T-helper 1 cell treated with Interleukin-12 subunit alpha and Interleukin-12 subunit beta and Interleukin-4 antibody, amounts not matched to agents 30 ng/mL and 1 ng/mL, for 36 hours (primary cell): ENCODE results near the gene AMZ2. TPM values are rescaled to one million over a fixed set of nuclear protein-coding genes. Genes with fewer than 3 reads are reported as not detected.

Experiments used
- intact Hi-C: fragments of 100-400 bp; cut with micrococcal nuclease; formaldehyde crosslinking; loops from one replicate; pipeline ENCODE4 v1.15.1; 2024
- total RNA-seq: library from RNA; stranded (reverse); gene quantifications from 2 replicates; pipeline ENCODE4 v1.2.3, GENCODE V29; 2022

AMZ2 gene
- total RNA-seq, 1 donor from 2014 or later = 70.7 TPM

DNA sequence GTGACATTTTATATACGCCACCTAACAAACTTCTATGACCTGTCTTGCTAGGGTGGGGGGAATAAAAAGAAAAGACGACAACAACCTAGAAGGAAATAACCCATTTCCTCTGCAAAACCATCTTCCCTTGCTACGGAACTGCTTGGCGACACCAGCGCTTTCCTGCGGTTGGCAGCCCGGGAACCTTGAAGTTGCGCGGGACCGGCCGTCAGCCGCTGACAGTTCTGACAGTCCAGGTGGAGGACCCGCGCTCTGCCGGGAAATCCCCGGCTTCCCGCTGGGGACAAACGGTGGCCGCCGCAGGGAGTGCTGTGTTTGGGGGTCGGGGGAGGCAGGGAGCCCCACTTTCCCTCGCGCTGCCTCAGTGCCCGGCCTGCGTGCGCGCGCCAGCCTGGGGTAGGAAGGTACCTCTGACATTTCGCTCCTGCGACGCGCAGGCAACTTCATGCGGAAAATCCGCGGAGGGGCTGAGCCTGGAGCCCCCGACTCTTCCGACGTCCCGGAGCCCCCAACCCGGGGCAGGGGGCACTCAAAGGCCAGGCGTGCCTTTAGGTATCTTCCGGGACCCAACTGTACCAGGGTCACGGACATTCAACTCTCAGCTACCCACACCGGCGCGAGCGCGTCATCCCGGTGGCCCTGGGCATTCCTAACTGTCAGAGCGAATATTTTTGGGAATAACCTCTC, 42.6 kb downstream of the AMZ2 start:
- intact Hi-C loops = loop anchor here (2.0 kb wide), 2 partner anchors 90 to 298 kb away; no protein-coding TSS in a partner anchor

DNA sequence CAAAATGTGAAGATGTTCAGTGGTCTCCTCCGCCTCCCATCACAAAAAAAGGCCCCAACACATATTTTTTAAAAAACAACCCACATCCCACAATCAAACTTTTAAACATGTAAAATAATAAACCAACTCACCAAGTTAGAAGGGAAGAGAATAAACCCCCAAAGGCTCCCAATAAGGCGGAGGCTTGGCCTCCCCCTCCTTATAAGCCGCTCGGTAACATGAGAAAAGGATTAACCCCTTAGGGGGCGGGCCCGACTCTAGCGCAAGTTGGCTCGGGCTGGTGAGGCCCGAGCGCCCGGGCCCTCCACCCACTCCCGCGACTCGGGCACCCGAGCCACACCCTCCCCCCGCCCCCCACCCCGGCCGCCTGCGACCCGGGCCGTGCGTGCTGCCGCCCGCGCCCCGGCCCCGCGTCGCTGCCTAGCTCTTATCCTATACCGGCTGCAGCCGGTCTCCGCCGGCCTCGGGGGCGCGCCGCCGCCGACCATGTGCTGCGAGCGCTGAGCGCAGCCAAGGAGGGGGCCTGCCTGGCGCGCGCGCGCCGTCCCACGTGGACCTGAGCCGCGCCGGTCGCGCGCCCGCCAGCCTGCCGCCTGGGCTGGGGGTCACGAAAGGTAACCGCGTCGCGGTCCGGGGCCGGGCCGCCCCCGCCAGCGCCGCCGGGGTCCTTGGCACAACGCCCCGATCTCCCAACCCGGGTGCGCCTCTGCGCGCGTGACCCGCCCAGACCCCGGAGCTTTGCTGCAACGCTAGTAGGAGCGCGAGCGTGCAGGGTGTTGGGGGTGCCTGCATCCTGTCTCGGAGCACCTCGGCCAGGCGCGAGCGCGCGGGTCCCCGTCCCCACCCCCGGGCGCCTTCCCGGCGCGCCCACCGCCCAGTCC, 43.4 kb downstream of the AMZ2 start, which contains the start of the genes ARSG and SLC16A6:
Gene ARSG (plus strand): TSS at position 541 of the 881 bp plus-strand sequence. CDS start 15,999 bp downstream, outside the sequence.
Gene SLC16A6 (minus strand): TSS at position 173 of the 881 bp plus-strand sequence. CDS start 12,807 bp downstream, outside the sequence.
- intact Hi-C loops = loop anchor here (1.0 to 2.0 kb wide), 8 partner anchors 28 to 1036 kb away; partner anchors contain the start of genes ABCA5 and WIPI1

DNA sequence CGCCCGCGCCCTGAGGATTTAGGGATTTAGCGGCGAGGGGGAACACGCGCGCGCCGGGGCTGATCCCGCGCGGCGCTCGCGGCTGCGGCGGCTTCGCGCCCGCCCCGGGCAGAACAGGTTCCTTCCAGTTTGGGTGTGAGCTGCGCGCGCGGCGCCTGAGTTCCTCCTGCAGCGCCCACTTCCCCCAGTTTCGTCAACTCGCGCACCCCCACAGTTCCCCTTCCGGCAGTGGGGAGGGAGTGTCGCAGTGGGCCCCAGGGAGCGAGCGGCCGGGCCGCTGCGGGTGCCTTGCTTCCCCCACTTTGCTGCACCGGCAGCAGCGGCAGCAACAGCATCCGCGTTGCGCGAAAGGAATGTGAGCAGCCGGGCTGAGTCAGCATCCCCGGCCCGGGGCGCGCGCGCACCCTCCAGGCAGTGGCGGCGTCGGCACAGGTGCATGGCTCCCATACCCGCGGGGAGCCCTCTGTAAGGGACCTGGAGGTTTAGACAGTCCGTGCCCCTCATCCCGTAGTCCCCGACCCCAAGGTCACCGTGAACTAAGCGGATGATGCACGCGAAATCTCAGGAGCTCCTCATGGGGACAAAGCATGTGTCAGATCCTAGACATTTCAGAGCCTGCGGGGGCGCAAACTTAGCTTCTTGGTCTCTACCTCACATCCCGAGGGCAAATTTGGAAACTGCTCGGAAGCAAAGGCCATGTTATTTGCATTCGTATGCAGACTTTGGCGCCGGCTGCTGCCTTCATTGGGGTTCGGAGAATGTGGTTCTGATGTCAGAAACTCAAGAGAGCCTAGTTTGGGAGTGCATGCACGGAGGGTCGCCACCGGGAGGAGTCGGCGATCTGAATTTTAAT, 44.2 kb downstream of the AMZ2 start:
- intact Hi-C loops = loop anchor here (1.0 to 2.0 kb wide), 12 partner anchors 29 to 1035 kb away; partner anchors contain the start of genes ABCA5, PRKAR1A and WIPI1

DNA sequence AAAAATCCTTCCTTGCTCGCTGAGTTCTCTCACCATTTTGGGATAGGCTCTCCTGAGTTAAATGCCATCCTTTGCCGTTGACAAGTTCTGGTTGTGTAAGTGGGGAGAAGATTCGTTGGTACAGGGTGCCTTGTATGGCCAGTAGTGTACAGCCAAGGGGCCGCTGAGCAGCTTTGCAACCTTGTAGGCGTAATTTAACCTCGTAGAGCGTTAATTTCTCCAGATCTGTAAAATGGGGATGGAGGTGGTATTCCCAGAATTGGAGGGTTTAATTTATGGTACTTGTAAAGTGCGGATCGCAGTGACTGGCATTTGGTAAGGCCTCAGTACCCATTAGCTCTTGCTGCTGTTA, 44.8 kb downstream of the AMZ2 start:
- intact Hi-C loops = loop anchor here (1.0 kb wide), 4 partner anchors 45 to 220 kb away; partner anchors contain the start of gene PRKAR1A

DNA sequence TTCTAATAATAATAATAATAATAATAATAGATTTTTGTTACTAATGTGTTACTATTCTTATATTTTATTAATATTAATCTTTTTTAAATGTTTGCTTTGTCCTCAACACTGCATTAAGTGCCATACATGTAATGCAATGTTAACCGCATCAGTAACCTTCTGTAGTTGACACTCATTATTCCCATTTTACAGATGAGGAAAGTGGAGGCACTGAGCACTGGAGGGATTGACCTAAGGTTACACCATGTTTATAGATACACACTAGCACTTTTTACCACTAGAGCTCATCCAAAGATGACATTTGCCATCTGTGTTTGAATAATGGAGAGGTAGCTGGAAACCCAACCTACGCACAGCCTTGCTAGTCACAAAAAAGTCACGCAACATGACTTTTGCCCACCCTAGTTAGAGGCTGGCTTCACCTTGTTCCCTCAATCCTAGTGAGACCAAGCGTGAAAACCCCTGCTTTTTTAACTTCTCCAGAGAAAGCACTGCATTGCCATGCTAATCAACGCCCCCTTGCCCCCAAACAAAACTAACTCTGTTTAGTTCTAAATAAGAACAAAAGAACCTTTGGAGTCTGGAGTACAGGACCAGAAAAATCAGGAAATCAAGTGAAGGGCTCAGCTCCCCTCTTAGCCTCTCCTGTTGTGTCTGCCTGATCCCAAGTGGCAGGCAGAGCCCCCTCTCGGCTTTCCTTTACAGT, 45.8 kb downstream of the AMZ2 start:
- intact Hi-C loops = loop anchor here (1.0 kb wide), 1 partner anchor 11 kb away; no protein-coding TSS in a partner anchor

DNA sequence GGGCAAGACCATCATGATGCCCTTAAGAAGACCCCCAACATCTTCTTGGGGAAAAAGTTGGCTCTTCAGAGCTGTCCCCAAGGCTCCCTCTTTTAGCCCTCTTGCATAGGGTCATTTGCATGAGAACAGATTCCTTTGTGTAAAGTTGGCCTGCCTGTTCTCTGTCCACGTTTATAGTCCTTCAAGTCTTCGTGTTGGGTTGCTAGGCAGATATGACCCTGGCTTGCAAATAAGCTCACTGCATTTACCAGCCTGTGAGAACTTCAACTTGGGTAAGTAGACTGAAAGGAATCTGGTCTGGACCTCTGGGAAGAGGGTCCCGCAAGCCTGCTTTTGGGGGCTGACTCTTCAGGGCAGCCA, 46.3 kb downstream of the AMZ2 start:
- intact Hi-C loops = loop anchor here (1.0 kb wide), 1 partner anchor 10 kb away; no protein-coding TSS in a partner anchor

DNA sequence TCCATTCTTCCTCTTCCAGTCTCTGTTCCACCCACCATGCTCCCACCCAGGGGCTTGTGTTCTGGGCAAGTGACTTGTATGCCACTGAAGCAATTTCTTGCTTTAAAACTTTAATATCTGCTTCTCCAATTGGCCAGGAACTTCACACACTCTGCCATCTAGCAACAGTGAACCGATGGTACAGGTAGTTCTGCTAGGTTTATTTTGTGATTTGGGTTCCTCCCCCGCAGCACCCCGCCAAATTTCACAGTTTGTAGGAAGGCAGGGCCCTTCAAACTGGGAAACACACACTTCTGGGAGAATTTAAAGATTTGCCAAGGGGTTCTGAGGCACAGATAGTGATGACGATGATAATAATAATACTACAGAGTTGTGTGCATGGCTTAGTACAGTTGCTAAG, 46.8 kb downstream of the AMZ2 start:
- intact Hi-C loops = loop anchor here (1.0 kb wide), 1 partner anchor 10 kb away; no protein-coding TSS in a partner anchor

DNA sequence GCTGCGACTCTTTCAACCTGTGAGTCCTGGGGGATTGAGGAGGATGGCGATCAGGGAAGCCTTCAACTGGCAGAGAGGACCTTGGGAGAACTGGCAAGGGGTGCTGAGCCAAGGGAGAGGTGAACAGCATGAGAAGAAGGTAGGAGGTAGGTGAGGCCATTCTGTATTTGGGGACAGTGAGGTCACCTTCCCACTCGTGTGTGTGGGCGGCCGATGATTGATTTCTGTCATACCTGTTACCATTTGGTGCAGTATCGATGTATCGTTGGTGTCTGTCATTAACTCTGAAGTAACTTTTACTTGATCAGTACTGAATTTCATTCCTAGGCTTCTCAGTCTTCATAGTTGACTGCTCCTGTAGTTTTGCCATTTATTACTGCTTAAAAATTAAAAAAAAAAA, 47.2 kb downstream of the AMZ2 start:
- intact Hi-C loops = no loop called here

DNA sequence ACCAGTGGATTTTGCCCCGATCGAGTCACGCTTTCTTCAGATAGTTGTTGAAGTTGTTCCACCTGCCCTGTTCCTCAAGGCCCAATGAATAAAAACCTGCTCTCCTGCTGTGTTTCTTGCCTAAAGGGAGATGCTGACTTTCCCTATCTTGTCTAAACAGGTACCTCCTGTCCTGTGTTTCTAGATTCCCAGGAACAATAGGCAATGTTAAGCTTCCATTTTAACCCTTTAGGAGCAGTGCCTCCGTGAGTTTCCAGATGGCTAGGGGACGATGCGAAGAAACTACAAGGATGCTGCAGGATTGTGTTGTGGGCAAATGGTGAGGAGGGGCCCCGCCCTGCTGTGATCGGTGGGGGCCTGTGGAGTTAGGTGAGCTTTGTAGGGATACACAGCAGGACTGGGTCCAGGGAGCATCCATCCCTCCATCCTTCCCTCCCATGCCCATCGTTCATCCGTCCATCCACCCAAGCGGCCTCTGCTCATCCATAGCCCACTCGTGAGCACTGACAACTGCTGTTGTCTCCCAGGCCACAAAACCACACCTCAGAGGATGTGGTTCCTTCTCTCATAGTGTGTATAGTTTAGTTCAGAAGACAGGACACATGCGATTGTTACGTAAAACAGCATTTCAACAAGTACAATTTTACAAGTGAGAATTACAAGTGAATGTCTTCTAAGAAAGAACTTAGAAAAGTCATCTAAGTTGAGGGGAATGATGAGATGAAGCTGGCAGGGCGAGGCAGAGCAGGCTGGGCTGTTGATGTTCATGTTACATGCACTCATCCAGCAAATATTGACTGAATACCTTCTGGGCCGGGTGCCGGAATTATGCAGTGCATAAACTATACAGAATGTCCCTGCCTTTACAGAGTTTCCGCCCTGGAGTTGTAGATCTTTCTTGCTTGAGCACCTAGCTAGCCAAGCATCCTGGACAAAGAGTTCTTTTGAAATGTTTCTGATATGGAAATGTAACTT, 48.7 kb downstream of the AMZ2 start:
- intact Hi-C loops = loop anchor here (1.0 to 2.0 kb wide), 5 partner anchors 53 to 167 kb away; no protein-coding TSS in a partner anchor

DNA sequence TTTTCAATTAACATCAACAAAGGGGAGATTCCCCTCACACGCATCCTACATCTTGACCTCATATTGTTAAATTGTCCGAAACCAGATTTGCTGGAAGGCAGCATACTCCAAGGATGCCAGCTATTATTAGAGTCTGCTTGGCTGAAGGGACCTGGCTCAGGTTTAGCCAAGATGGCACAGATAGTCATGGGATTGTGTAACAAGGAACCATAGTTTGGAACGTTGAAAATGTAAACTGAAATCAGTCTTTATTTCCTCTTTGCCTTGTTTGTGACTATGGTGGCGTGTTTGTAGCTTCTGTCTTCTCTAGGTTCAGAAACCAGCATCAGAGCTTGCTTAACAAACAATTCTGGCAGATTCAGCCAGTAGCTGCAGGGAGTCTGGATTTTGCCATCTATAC, 49.4 kb downstream of the AMZ2 start:
- intact Hi-C loops = loop anchor here (2.0 kb wide), 1 partner anchor 116 kb away; no protein-coding TSS in a partner anchor

DNA sequence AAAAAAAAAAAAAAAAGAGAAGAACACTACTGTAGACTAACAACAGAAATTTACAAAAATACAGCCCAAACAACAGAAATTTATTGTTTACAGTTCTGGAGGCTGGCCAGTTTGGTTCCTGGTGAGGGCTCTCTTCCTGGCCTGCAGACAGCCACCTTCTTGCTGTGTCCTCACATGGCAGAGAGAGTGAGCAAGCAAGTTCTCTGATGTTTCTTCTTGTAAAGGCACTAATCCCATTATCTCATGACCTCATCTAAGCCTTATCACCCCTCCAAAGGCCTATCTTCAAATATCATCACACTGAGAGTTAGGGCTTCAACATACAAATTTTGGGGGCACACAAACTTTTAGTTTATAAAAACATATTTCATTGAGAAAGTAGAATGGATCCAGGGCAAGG, 50.8 kb downstream of the AMZ2 start:
- intact Hi-C loops = no loop called here

DNA sequence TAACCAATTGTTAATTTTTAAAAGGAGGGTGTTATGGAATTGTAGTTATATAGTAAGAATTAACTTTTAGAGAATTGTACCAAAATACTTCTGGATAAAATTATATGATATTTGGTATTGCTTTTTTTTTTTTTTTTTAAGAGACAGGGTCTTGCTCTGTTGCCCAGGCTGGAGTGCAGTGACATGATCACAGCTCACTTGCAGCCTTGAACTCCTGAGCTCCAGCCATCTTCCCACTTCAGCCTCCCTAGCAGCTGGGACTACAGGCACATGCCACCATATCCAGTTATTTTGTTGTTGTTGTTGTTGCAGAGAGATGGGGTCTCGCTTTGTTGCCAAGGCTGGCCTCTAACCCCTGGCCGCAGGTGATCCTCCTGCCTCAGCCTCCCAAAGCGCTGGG, 52.0 kb downstream of the AMZ2 start:
- intact Hi-C loops = no loop called here

DNA sequence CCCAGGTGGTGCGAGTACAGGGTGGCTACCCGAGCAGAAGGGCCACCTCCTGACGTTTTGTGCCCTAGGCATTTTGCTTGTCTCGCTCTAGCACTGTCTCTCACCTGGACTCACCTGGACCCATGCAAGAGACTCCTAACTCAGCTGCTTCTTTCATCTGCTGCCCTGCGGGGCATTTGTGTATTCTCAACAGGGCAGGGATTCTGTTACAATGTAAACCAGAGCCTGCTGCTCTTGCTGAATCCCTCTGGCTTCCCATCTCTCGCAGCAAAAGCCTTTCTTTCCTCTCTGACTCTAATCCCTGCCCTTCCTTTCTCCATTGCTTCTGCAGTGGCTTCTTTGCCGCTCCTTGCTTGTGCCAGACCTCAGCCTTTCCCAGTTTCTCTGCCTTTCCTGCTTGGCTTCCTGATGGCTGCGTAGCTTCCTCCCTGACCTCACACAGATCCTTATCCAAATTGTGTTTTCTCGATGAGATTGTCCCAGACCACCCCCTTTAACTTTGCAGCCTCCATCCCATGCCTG, 53.7 kb downstream of the AMZ2 start:
- intact Hi-C loops = no loop called here

DNA sequence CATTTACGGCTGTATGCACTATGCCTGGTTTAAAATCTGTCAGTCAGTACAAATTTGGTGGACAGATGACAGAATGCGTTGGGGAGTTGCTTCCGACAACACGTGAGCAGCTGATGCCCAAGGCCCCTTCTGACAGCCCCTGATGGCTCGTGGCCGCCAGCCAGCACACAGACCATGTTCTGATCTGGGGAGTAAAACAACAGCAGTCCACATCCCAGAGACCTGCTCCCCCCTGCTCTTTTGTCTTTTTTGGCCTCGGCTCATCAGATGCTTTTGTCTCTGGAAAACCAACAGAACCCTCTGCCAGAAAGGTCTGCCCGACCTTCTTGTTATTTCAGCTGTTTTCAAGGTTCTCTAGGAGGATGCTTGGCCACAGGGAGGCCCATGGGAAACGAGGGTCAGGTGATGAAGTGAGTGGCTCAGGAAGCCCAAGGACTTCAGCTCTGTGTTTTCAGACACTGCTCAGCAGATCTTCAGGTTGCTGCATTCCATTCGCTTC, 54.3 kb downstream of the AMZ2 start:
- intact Hi-C loops = no loop called here

DNA sequence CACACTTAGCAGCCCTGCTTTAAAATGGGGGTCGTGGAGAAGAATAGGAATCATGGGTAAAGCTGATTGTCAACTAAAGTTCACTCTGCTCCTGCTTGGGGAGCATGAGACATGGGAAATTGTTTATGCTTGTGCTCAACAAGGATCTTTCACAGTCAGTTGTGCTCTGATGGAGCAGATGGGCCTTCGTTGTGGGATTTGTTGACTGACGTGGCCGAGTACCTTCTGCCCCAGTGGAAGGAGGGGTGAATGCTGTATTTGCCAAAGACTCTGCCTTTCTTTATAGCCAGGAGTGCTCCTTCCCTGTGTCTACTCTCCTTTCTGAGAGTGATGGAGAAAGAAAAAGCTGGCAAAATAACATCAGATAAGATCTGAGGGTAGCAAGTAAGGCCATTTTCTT, 54.8 kb downstream of the AMZ2 start:
- intact Hi-C loops = no loop called here

DNA sequence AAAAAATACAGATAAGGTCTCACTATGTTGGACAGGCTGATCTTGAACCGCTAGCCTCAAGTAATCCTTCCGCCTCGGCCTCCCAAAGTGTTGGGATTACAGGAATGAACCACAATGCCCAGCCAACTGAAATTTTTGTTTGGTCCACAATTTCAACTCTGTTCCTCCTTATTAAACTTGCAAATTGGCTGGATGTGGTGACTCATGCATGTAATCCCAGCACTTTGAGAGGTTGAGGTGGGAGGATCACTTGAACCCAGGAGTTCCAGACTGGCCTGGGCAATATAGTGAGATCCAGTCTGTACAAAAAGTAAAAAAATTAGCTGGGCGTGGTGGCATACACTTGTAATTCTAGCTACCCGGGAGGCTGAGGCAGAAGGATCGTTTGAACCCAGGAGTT, 56.9 kb downstream of the AMZ2 start:
- intact Hi-C loops = loop anchor here (1.0 kb wide), 1 partner anchor 10 kb away; no protein-coding TSS in a partner anchor

DNA sequence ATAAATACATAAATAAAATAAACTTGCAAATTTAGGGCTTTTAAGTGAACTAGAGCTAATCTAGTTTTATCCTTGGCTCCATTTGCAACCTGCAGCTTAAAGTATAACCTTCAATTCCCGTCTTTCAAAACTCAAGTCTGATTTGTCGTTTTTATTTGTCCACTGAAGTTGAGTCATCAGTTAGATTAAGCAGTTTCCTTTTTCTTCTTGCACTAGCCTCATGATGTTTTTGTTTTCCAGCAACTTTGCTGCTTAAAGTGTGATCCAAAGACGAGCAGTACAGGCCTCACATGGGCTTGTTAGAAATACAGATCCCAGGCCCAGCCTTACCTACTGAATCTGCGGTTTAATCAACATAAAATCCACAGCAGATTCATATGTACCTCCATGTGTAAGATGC, 57.3 kb downstream of the AMZ2 start:
- intact Hi-C loops = no loop called here
